Astrocyte of the cerebellum (primary cell): ENCODE data around the gene NUP214.
"Not testable (repeated sequence)": the region's sequence is repeated elsewhere in the genome, so short reads cannot be mapped to it uniquely, and the experiment has no call there.

Experiments
- DNase-seq: peaks from one replicate; pipeline ENCODE4 v3.0.0-alpha.2; 2011; ENCODE audit warnings: low read depth
- H3K4me3 ChIP-seq: 2 replicates; pipeline ENCODE4 v1.5.1; 2011; ENCODE audit warnings: mild to moderate bottlenecking, low read depth, low read length, moderate library complexity
- CTCF ChIP-seq: IDR thresholded peaks from 2 replicates; pipeline ENCODE4 v1.5.1; 2012; ENCODE audit warnings: low read length, low read depth, moderate library complexity, mild to moderate bottlenecking; ENCODE audit errors: missing control alignments
- in situ Hi-C: cut with HindIII; loops from 2 replicates; pipeline ENCODE4 v1.10.0; 2017; ENCODE audit warnings: low sequenced_read_pairs

The NUP214 gene

GRCh38 chr9:131259432-131259898 is 134.1 kb downstream of the NUP214 start:
- DNase-seq = no peak
- in situ Hi-C loops = no loop called here
- no peak for TF ChIP-seq CTCF
- H3K4me3 ChIP-seq = no peak overlapping the region

GRCh38 chr9:131259916-131260597 is 134.7 kb downstream of the NUP214 start:
- in situ Hi-C loops = no loop called here

GRCh38 chr9:131260751-131261452 is 135.5 kb downstream of the NUP214 start:
- no peak for DNase-seq
- no peak for TF ChIP-seq CTCF
- in situ Hi-C loops = no loop called here
- H3K4me3 ChIP-seq = no peak overlapping the region

More at GRCh38 chr9:131259916-131260597, 134.7 kb downstream of the NUP214 start:
- DNase-seq = no peak
- no peak for TF ChIP-seq CTCF
- H3K4me3 ChIP-seq = no peak overlapping the region

GRCh38 chr9:131262327-131263032 is 137.1 kb downstream of the NUP214 start:
- no peak overlapping the region for H3K4me3 ChIP-seq
- in situ Hi-C loops = no loop called here
- DNase-seq = no peak
- no peak for TF ChIP-seq CTCF

GRCh38 chr9:131263033-131263343 is 137.6 kb downstream of the NUP214 start:
- H3K4me3 ChIP-seq, in situ Hi-C loops, DNase-seq: not testable (repeated sequence)

GRCh38 chr9:131263701-131264100 is 138.3 kb downstream of the NUP214 start:
- TF ChIP-seq CTCF = no peak
- no peak for DNase-seq
- H3K4me3 ChIP-seq = no peak overlapping the region
- in situ Hi-C loops = no loop called here

- TF ChIP-seq CTCF = no peak
- DNase-seq = no peak
- in situ Hi-C loops = no loop called here
- H3K4me3 ChIP-seq = no peak overlapping the region
Observed at GRCh38 chr9:131264231-131264630, 138.8 kb downstream of the NUP214 start.
